HG03521 (cell line): ENCODE results near the gene SPPL2B.

Experiments
- ATAC-seq: cut with Tn5 transposase; IDR thresholded peaks from one replicate; pipeline ENCODE4 v1.9.1; 2021; ENCODE audit warnings: mild to moderate bottlenecking, moderate library complexity; ENCODE audit not compliant: unreplicated experiment

Gene SPPL2B

DNA sequence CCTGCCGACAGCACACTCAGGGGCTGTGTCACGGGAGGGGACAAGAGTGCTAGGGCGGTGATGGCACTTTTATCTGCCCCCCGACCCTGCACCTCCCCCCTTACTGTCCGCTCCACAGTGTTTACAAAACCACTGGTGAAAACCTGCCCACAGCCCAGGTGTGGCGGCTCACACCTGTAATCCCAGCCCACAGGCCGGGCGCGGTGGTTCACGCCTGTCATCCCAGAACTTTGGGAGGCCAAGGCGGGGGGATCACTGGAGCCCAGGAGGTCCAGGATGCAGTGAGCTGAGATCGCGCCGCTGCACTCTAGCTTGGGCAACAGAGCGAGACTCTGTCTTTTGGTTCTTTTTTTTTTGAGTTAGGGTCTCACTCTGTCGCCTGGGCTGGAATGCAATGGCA, 32.3 kb upstream of the SPPL2B start:
- no peak for ATAC-seq

DNA sequence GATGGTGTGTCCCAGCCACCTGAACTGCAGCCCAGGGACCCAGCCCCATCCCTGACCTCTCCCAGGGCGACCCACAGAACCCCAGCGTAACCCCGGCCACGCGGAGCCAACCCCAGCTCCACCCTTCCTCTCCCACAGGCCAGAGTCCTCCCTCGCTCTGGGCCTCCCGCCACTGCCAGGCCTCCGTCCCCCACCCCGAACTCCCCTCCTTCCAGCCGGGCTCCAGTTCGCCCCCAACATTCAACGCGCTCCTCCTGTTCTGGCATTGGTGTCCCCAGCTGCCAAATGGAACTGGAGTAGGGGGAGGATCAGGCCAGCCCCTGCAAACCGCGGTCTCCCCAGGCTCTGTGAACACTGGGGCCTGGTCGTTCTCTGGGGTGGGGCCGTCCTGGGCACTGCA, 28.0 kb upstream of the SPPL2B start:
- ATAC-seq, result no peak

DNA sequence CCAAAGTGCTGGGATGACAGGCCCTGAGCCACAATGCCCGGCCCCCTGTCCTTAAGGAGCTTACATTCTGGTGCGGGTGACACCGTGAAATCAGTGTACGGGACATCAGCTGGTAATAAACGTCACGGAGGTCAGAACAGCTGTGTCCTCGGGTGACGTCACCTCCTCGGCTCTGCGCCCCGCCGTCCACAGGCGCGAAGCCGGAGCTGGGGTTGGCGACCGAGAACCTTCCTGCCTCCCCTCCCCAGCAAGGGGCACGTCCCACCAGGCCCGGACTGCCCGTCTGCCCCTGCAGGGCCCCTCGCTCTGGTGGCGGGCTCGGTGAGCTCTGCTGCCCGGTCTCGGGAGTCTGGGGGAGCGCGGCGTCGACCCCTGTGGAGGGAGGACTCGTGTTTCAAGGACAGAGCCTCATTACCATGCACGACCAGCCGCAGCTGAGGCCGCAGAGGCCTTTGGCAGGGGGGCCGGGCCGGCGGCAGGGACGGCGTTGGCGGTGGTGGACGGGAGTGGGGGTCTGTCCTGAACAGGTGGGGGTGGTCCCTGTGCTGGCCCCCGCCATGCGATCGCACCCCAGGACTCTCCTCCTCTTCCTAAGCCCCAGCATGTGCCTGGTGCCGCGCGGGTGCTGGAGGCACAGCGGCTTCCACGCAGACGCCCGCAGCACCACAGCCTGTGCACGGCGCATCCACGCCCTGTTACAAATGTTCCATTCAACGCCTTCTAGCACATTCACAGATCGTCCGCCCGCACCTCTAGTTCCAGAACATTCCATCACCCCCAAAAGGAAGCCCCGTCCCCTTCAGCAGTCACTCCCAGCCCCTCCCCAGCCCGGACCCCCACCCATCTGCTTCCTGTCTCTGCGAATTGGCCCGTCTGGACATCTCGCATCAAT, 25.9 kb upstream of the SPPL2B start:
- no peak for ATAC-seq

DNA sequence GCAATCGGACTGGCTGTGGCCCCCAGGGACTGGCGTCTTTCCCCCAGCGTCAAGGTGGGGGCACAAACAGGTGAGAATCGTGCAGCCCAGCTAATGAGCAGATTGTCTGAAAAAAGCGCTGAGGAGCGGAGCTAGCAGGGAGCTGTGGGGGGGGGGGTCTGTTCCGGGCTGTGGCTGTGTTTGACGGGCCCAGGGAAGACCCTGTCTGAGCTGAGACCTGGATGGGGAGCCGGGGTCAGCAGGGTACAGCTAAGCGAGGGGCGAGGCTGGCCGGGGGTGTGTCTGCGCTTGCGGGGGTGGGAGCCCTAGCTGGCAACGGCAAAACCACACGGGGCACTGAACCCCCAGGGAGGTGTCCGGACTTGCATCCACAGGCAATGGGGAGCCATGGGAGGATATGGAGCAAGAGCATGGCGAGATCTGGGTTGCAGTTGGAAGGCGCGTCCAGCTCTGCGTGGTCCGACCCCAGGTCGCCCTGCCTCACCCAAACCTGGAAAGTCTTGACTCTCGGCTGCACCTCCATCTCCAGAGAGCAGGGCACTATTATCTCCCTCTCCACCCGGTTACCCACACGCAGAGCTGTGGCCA, 25.2 kb upstream of the SPPL2B start:
- ATAC-seq, result no peak

DNA sequence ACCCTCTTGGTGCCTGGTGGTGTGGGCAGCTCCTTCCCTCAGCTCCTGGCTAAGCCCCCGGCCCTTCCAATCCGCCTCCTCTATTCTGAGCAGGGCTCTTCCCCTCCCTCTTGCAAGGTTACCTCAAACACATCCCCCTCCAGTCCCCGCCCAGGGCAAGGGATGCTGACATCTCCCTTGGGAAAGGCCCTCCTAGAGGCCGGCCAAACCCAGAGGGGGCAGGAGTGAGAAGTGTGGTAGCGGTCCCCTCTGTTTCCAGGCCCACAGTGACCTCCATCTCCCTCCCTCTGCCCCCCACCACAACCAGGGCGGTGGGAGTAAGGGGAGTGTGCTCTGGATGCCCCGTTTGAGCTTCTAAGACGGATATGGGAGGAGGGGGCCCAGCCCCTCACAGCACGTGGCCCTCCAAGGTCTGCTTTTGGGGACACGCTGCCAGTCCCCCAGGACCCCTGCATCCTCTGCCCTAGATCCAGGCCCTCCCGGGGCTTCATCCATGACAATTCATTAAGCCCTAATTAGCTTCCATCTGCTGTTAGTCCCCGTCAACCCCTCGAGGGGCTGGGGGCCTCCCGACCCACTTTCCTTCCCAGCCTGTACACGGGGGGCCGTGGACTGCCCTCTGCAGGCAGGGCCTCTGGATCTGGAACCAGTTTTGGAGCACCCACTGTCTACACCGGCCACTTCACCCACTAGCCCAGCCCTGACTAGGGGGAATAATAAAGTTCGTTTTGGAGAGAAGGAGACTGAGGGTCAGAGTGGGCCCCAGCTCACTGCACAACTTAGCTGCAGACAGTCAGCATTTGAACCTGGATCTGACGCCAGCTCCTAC, 22.8 kb upstream of the SPPL2B start:
- no peak for ATAC-seq

DNA sequence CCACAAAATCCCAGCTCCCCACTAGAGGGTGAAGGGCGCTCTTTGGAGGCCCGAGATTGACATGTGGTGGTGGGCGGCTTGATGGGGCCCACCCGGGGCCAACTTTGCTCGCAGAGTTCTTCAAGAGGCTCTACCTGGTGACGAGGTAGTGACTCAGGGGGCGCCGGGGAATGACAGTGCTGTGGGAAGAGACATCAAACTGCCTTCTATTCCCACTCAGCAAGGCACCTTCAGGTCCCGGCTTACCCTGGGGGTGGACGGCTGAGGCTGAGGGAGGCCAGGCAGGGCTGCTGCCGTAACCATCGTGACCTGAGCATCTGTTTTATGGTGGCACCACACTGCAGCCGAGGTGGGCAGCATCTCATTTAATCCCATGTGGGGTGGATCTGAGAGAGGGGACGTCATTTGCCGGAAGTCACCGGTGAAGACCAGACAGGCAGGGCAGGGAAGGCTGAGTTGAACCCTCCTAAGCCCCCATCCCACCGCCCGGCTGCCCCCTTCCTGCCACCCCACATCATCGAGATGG, 22.1 kb upstream of the SPPL2B start:
- ATAC-seq, result no peak

DNA sequence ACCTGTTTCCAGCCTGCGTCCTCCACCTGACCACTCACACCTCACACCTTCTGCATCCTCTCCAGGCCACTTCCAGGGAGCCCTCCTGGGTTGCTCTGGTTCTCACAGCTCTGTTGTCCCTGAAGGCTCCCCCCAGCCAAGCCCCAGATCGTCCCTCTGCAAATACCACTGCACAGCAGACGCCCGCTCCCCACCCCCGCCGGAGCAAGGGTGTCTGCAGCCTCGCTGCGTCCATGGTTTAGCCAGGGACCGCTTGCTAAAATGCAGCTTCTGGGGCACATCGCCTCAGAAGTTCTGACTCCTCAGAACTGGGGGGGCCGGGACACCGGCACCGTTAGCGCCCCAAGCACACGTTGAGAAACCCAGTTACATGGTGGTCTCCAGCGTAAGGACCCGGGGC, 21.5 kb upstream of the SPPL2B start:
- no peak for ATAC-seq

DNA sequence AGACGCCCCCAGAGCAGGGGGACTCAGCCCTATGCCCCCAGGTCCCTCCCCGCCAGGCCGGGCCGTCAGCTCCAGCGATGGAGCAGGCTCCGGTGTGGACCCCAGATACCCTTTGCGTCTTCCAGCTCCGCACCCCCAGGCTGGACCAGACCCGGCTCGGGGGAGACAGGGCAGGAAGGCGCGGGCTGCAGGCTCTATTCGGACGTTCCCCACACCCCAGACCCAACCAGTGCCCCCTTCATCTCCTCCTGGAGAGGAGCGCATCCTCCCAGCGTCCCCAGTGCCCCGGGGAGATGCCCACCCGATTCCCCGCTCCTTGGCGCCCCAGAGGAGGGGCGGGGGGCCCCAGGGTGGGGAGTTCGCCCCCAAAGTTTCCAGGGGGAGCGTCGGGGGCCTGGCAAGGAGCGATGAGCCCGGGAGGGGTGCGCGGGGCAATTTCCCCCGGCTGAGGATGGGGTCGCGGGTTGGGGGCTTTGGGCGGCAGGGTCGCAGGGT, 20.9 kb upstream of the SPPL2B start:
- ATAC-seq, result no peak

DNA sequence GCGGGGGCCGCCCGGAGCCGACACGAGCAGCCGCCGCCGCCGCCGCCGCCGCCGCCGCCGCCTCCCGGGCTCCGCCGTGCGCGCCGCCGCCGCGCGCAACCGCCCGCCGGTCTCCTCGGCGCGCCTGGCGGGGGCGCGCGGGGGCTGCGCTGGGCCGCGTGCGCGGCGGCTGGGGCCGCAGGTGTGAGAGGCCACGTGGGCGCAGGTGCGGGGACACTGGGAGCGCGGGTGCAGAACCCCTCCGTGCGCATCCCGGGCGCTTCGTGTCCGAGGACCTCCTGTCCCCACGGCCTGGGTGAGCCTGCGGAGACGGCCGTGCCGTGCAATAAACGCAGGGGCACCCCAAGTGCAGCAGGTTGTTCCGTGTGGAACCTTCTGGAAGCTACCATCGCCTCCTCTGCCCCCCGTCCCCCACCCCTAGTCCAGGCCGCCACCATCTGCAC, 20.3 kb upstream of the SPPL2B start, which contains the start of gene LINGO3:
TSS of gene LINGO3 (minus strand) at position 41 of the 443 bp plus-strand sequence. CDS start 16,378 bp downstream, outside the sequence.
- no peak for ATAC-seq

DNA sequence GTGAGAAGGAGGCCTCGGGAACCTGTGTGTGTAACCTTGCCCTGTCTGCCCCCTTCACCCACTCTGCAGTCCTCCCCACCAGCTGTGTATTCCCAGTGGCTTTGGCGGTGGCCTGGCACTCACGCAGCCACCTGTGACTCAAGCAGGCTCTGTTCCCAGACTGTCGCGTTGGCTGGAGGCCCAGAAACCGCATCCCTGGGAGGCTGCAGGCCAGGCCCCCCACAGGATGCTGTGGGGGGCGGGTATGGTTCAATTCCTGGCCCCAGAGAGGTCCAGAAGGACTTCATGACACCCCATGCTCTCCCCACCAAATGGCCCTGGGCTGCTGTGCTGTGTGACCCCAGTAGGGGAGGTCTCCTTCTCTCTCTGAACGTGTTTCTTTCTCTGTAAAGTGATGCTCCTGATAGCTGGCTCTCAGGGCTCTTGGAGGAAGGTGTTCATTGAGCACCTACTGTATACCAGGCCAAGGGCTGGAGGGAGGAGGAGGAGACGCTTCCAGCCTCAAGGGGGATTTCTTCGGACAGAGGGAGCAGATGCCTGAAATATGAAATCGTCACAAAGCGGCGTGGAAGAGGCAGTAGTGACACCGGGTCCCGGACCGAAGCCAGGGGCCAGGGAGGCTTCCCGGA, 18.6 kb upstream of the SPPL2B start:
- no peak for ATAC-seq

DNA sequence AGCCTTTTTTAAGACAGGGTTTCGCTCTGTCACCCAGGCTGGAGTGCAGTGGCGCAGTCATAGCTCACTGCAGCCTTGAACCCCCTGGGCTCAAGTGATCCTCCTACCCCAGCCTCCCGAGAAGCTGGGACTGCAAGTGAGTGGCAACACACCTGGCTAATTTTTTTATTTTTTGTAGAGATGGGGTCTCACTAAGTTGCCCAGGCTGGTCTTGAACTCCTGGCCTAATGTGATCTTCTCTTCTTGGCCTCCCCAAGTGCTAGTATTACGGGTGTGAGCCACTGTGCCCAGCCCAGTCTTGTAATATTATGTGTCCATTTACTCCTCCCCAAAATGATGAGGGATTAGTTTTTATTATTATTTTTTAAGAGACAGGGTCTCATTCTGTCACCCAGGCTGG, 17.4 kb upstream of the SPPL2B start:
- no peak for ATAC-seq

DNA sequence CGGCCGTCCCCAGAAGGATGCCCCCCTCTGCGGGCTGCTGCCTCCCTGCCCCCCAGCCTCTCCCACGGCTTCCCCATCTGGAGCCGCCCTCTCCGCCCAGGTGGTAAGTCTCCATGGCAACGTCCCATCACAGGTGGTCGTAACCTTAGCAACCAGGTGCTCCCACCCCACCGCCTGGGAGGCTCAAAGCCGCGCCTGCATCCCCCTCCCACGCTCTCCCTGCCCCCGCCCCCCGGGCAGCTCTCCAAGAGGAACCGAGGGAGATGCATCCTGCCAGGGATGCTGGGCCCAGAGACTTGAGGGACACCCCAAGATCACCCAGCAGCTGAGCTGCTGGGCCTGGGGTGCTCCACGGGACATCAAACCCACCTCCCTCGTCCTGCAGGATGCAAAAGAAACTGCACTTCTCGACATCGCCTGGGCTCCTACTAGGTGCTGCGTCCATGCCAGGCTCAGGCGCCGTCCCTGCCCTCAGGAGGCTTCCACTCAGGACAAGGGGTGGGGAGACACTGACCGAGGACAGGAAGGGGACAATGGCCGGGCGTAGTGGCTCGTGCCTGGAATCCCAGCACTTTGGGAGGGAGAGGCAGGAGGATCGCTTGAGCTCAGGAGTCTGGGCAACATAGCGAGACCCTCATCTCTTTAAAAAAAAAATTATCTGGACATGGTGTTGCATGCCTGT, 15.5 kb upstream of the SPPL2B start:
- ATAC-seq, result no peak

DNA sequence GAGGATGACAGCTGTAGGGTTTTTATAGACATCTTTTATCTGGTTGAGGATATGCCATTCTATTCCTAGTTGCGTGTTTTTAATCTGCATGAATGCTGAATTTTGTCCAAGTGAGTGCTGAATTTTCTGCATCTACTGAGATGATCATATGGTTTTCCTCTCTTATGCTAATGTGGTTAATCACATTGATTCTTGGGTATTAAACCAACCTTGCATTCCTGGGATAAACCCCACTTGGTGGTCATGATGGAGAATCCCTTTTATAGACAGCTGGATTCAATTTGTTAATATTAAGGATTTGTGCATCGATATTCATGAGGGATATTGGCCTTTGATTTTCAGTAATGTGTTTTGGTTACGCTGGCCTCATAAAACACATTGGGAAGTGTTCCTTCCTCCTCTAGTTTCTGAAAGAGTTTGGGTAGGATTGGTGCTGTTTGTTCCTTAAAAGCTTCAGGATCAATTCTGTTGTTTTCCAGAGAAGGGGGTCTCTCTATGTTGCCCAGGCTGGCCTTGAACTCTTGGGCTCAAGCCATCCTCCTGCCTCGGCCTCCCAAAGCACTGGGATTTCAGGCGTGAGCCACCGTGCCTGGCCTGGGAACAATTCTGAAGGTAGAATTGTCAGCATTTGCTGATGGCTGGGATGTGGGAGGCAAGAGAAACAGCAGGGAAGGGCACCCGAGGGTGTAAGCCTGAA, 13.2 kb upstream of the SPPL2B start:
- ATAC-seq, result no peak

DNA sequence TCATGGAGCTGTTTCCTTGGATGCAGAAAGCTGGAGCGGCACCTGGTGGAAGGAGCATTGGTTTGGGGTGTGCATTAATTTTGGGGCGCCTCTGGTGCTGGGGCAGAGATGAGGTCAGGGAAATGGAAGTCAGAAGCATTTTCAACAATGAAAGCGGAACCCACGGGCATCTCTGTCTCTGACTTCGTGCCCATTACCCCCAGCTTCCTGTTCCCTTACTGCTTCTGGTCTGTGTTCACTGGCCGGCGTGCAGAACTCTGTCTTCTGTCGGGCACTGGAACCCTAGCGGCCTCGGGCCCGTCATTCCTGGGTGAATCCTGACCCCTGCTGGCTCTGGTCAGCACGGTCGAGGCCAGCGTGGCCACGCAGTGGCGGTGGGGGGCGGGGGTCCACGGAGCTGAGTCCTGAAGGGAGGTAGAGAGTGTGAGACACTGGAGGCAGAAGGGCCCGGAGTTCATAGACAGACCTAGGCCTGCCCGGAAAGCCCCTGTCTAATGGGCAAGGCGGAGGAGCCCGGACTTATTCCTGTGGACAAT, 12.6 kb upstream of the SPPL2B start:
- ATAC-seq, result no peak

DNA sequence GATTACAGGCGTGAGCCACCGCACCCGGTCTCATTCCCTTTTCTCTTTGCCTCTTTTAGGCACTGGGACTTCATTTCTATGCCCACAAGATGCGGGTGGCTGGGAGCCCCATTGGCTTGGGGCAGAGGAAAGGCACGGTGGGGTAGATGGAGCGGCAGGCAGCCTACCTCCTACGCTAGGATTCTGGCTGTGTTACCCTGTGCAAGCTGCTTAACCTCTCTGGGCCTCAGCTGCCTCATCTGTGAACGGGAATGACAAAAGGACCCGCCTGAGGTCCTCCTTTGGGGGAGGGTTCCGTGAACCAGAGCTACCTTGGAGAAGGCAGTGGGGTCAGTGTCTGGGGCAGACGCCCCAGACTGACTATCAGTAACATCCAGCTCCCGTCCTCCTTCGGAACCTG, 11.2 kb upstream of the SPPL2B start:
- ATAC-seq, result no peak

DNA sequence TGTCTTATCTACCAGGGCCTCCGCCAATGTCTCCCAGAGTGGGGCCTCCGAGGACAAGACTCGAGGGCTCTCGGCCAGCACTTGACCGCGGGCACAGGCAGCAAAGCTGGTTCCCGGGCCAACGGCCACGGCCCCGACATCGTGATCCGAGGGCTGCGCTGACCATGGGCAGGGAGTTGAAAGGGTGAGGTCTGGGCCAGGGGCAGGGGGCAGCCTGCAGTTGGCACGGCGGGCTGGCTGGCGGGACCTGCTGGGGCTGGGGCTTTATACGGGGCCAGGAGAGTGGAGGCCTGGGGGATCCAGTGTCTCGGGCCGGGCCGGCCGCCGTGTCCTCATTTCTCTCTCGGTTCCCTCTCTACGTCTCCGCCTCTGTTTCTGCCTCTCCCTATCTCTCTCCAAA, 10.7 kb upstream of the SPPL2B start:
- ATAC-seq, result no peak

DNA sequence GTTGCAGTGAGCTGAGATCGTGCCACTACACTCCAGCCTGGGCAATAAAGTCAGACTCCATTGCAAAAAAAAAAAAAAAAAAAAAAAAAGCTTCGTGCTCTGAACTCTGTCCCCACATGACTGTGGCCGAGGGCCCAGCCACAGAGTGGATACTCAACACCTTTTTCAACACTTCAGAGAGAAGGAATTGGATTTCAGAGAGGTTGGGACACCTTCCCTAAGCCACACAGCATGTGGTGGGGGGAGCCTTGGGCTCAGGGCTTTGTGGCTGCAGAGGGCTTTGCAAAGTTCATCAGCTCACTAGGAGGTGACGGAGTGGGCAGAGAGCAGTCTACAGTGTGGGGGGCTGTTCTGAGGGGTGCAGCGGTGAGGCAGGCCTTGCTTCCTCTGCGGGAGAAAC, 9.6 kb upstream of the SPPL2B start:
- ATAC-seq, result no peak

DNA sequence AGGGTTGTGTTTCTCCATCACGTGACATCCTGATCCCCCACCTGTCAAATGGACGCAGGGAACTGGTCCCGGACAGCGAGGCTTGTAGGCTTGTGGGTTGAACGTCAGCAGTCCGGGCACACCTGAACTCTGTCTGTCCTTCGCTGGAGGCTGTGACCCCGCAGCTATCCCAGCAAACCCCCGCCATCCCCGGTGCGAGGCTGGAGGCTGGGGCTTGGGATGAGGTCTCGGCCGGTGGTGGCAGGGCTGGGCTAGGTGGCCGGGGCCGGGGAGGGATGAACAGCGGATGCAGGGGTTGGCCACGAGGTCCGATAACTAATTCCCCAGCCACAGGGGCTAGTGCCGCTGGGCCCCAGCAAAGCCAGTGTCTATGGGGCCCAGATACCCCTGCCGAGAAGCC, 8.9 kb upstream of the SPPL2B start:
- no peak for ATAC-seq

DNA sequence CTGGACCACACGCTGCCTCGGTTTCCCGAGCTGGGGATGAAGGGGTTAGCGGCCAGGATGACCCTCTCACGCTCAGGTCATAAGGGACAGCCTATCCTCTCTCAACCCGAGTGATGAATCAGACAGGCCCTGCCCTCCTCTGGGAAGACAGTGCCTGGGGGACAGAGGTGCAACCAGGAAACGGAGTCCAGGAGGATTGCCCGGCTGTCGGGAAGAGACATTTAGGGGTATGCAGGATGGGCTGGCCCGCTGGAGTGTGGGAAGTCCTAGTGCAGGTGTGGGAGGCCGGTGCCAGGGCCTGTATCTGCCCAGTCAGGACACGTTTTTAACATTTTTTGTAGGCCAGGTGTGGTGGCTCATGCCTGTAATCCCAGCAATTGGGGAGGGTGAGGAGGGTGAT, 8.4 kb upstream of the SPPL2B start:
- no peak for ATAC-seq
